Body of pancreas (tissue), 4 donors: ENCODE data around the gene ARHGAP36. TPM values are rescaled to one million over a fixed set of nuclear protein-coding genes. Genes with fewer than 3 reads are reported as not detected.

Experiments
- ATAC-seq: fragments of 150-250 bp; one replicate; pipeline ENCODE4 v1.9.1; 2016
- DNase-seq, 4 donors: peaks; one replicate each; pipeline ENCODE4 v3.0.0-alpha.2; 2019
- H3K27ac ChIP-seq, 4 donors: fragments of 200-600 bp; sonication (generic); 1 replicate in 3 of 4; 2 replicates in 1 of 4; pipeline versions ENCODE4 v1.5.1 to v1.6.1; 2016 to 2019; ENCODE audit warnings: mild to moderate bottlenecking in 1 of 4, mixed read lengths in 1 of 4, moderate library complexity in 1 of 4
- H3K27me3 ChIP-seq, 2 donors: fragments of 200-600 bp; sonication (generic); one replicate each; pipeline ENCODE4 v1.6.0; 2016; ENCODE audit warnings: mild to moderate bottlenecking in 1 of 2
- H3K36me3 ChIP-seq, 2 donors: fragments of 200-600 bp; sonication (generic); replicated peaks in 1 of 2; 2 replicates each; pipeline ENCODE4 v1.5.1; 2016; ENCODE audit warnings: low read depth in 2 of 2; ENCODE audit not compliant: insufficient read depth in 1 of 2
- H3K4me1 ChIP-seq: fragments of 200-600 bp; sonication (generic); one replicate; pipeline ENCODE4 v1.6.0; 2016
- H3K4me3 ChIP-seq, 2 donors: fragments of 200-600 bp; sonication (generic); 1 replicate in 1 of 2; 2 replicates in 1 of 2; pipeline ENCODE4 v1.5.1; 2016 to 2019
- H3K9me3 ChIP-seq, 3 donors: fragments of 200-600 bp; sonication (generic); 1 replicate in 2 of 3; 2 replicates in 1 of 3; pipeline ENCODE4 v1.5.1; 2016
- CTCF ChIP-seq, 7 experiments: fragments of 450-650 bp in 4 of 7; fragments of 200-600 bp in 3 of 7; sonication (generic) in 3 of 7; IDR thresholded peaks; one replicate each; pipeline ENCODE4 v1.5.1; 2016 to 2019; ENCODE audit warnings: antibody characterized with exemption in 7 of 7
- POLR2A ChIP-seq, 3 donors: fragments of 450-650 bp; IDR thresholded peaks; one replicate each; pipeline ENCODE4 v1.6.1; 2016; ENCODE audit warnings: antibody characterized with exemption in 3 of 3, mild to moderate bottlenecking in 2 of 3
- WGBS, 2 donors: methylation state at CpG; one replicate each; pipeline ENCODE4 v1.1.5; 2017; 5-methylcytosine and 5-hydroxymethylcytosine counted together
- intact Hi-C: fragments of 100-400 bp; cut with DNase I; formaldehyde crosslinking; loops from one replicate; pipeline ENCODE4 v1.15.1; 2023
- total RNA-seq, 2 donors: library from RNA; depleted of rRNA; stranded (reverse); fragments of >200 nt; gene quantifications; one replicate each; pipeline ENCODE4 v1.1.0, GENCODE V29; 2016

ARHGAP36 gene
- total RNA-seq, 2 donors from 2014 or later = not detected

- 34 to 50% methylated on average over 6 to 7 of the region's 7 CpGs for WGBS, 2 donors
- no peaks in the 10 kb centered on the region for H3K27me3 ChIP-seq
- H3K4me3 ChIP-seq = no peak overlapping the region
- intact Hi-C loops = no loop called here
- H3K4me1 ChIP-seq = no peaks in the 10 kb centered on the region
- H3K9me3 ChIP-seq = no peaks in the 10 kb centered on the region
- no peak for ATAC-seq
- no peak overlapping the region for H3K27ac ChIP-seq
- no peaks in the 10 kb centered on the region for H3K36me3 ChIP-seq
- no peak for TF ChIP-seq CTCF (IDR thresholded peaks at IDR 0.05)
- TF ChIP-seq POLR2A (IDR thresholded peaks at IDR 0.05) = no peak
- no peak for DNase-seq
Observed at GRCh38 chrX:131034063-131034462, 24.1 kb upstream of the ARHGAP36 start.

- no peaks in the 10 kb centered on the region for H3K4me1 ChIP-seq
- no peak overlapping the region for H3K27ac ChIP-seq
- no peaks in the 10 kb centered on the region for H3K27me3 ChIP-seq
- intact Hi-C loops = no loop called here
- H3K4me3 ChIP-seq = no peak overlapping the region
- H3K36me3 ChIP-seq = no peaks in the 10 kb centered on the region
- no peaks in the 10 kb centered on the region for H3K9me3 ChIP-seq
- no peak for ATAC-seq
- TF ChIP-seq CTCF (IDR thresholded peaks at IDR 0.05) (no peak), POLR2A (IDR thresholded peaks at IDR 0.05) (no peak)
- no peak for DNase-seq
Observed at GRCh38 chrX:131040781-131041180, 17.4 kb upstream of the ARHGAP36 start.

- Histone ChIP-seq H3K4me1 (no peaks in the 10 kb centered on the region), H3K9me3 (no peaks in the 10 kb centered on the region), H3K27me3 (no peaks in the 10 kb centered on the region), H3K27ac (no peak overlapping the region), H3K36me3 (no peaks in the 10 kb centered on the region), H3K4me3 (no peak overlapping the region)
- TF ChIP-seq CTCF (IDR thresholded peaks at IDR 0.05) (no peak), POLR2A (IDR thresholded peaks at IDR 0.05) (no peak)
- 64 to 72% methylated on average over 6 of the region's 6 CpGs for WGBS, 2 donors
- ATAC-seq (no peak), DNase-seq (no peak)
- intact Hi-C loops = no loop called here
Observed at GRCh38 chrX:131041667-131042066, 16.5 kb upstream of the ARHGAP36 start.

GRCh38 chrX:131045726-131046125, 12.4 kb upstream of the ARHGAP36 start:
- intact Hi-C loops = no loop called here
- 35 to 45% methylated on average over 2 to 4 of the region's 5 CpGs for WGBS, 2 donors
- Histone ChIP-seq H3K4me3 (no peak overlapping the region), H3K9me3 (no peaks in the 10 kb centered on the region), H3K27ac (no peak overlapping the region), H3K36me3 (no peaks in the 10 kb centered on the region), H3K4me1 (no peaks in the 10 kb centered on the region), H3K27me3 (no peaks in the 10 kb centered on the region)
- no peak for ATAC-seq
- no peak for TF ChIP-seq POLR2A (IDR thresholded peaks at IDR 0.05)
- no peak for TF ChIP-seq CTCF (IDR thresholded peaks at IDR 0.05)
- DNase-seq = no peak

- no peaks in the 10 kb centered on the region for H3K4me1 ChIP-seq
- WGBS, 2 donors = 23 to 35% methylated on average over 5 of the region's 5 CpGs
- no peak overlapping the region for H3K27ac ChIP-seq
- no peak overlapping the region for H3K4me3 ChIP-seq
- DNase-seq = no peak
- no peak for ATAC-seq
- intact Hi-C loops = no loop called here
- H3K9me3 ChIP-seq = no peaks in the 10 kb centered on the region
- TF ChIP-seq CTCF (IDR thresholded peaks at IDR 0.05) (no peak), POLR2A (IDR thresholded peaks at IDR 0.05) (no peak)
- H3K36me3 ChIP-seq = no peaks in the 10 kb centered on the region
- no peaks in the 10 kb centered on the region for H3K27me3 ChIP-seq
Observed at GRCh38 chrX:131046596-131046995, 11.6 kb upstream of the ARHGAP36 start.
